Transverse colon (tissue), 4 donors: ENCODE measurements around the gene PPM1D.
"Not testable (repeated sequence)": the region's sequence is repeated elsewhere in the genome, so short reads cannot be mapped to it uniquely, and the experiment has no call there.

Source experiments
- EP300 ChIP-seq: sonication (generic); formaldehyde crosslinking; IDR thresholded peaks from one replicate; pipeline ENCODE4 v1.6.1; 2017; ENCODE audit warnings: antibody characterized with exemption, low read depth
- POLR2A ChIP-seq: fragments of 450-650 bp; IDR thresholded peaks from one replicate; pipeline ENCODE4 v1.6.1; 2016; ENCODE audit warnings: antibody characterized with exemption, mild to moderate bottlenecking, moderate library complexity
- POLR2AphosphoS5 ChIP-seq, 3 donors: sonication (generic); formaldehyde crosslinking; IDR thresholded peaks; one replicate each; pipeline ENCODE4 v1.6.1; 2016; ENCODE audit warnings: antibody characterized with exemption in 3 of 3
- TF ChIP-seq, protein P1 (sequence below), 5 experiments: fragments of 200-600 bp in 3 of 5; fragments of 450-650 bp in 2 of 5; sonication (generic) in 3 of 5; IDR thresholded peaks; 1 replicate in 2 of 5; 2 replicates in 3 of 5; pipeline ENCODE4 v1.5.1; 2016 to 2017; ENCODE audit warnings: antibody characterized with exemption in 5 of 5, inconsistent platforms in 3 of 5, mild to moderate bottlenecking in 2 of 5, moderate library complexity in 1 of 5

GRCh38 chr17:60603477-60603876 lies 3.5 kb downstream of the PPM1D start:
- TF ChIP-seq POLR2A; POLR2AphosphoS5 (IDR thresholded peaks at IDR 0.05); EP300: not testable (repeated sequence)
- TF ChIP-seq, protein P1, sequence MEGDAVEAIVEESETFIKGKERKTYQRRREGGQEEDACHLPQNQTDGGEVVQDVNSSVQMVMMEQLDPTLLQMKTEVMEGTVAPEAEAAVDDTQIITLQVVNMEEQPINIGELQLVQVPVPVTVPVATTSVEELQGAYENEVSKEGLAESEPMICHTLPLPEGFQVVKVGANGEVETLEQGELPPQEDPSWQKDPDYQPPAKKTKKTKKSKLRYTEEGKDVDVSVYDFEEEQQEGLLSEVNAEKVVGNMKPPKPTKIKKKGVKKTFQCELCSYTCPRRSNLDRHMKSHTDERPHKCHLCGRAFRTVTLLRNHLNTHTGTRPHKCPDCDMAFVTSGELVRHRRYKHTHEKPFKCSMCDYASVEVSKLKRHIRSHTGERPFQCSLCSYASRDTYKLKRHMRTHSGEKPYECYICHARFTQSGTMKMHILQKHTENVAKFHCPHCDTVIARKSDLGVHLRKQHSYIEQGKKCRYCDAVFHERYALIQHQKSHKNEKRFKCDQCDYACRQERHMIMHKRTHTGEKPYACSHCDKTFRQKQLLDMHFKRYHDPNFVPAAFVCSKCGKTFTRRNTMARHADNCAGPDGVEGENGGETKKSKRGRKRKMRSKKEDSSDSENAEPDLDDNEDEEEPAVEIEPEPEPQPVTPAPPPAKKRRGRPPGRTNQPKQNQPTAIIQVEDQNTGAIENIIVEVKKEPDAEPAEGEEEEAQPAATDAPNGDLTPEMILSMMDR (IDR thresholded peaks at IDR 0.05) = not testable (repeated sequence)
